GM12878 (cell line): ENCODE results near the gene ADPRHL1. TPM values are rescaled to one million over a fixed set of nuclear protein-coding genes. Genes with fewer than 3 reads are reported as not detected.

Experiments
- ATAC-seq: fragments of 200-7000 bp; cut with Tn5 transposase; 3 replicates; pipeline ENCODE4 v1.9.1; 2020; ENCODE audit warnings: mild to moderate bottlenecking, moderate library complexity
- BruUV-seq: library from RNA; stranded (reverse); fragments of 400-500 nt; replicated peaks from 2 replicates; lab custom pipeline; 2021; lab: Mats Ljungman, UMichigan
- CTCF ChIA-PET: fragments of 300-600 bp; sonication (Branson Sonifier 250); formaldehyde crosslinking; extraction: SDS; loops from one replicate; lab custom pipeline; 2021; ENCODE audit warnings: inconsistent platforms; lab: Yijun Ruan, JAX
- POLR2A ChIA-PET: fragments of 350-600 bp; formaldehyde crosslinking; extraction: SDS; loops from one replicate; lab custom pipeline; 2021; ENCODE audit warnings: inconsistent platforms; lab: Charles Lee
- RAD21 ChIA-PET: fragments of 300-600 bp; sonication (Branson Sonifier 250); formaldehyde crosslinking; loops from one replicate; lab custom pipeline; 2023; ENCODE audit warnings: antibody characterized with exemption; ENCODE audit not compliant: unreplicated experiment; lab: Charles Lee
- SMC1A ChIA-PET: fragments of 300-600 bp; sonication (Branson Sonifier 250); formaldehyde crosslinking; loops from one replicate; lab custom pipeline; 2023; ENCODE audit not compliant: unreplicated experiment, uncharacterized antibody; lab: Charles Lee
- DNase-seq: peaks from one replicate; pipeline ENCODE4 v3.0.0-alpha.2; 2011; ENCODE audit warnings: low read depth, low spot score
- FAIRE-seq: peaks from 3 replicates; lab custom pipeline; 2011; peaks lifted over from hg19 to GRCh38; lab: Jason Lieb, UNC
- H2AFZ ChIP-seq: 2 replicates; pipeline ENCODE4 v1.6.0; 2011; ENCODE audit warnings: low read depth, low read length, control low read depth; ENCODE audit not compliant: control insufficient read depth
- H3K27ac ChIP-seq: 2 replicates; pipeline ENCODE4 v1.5.1; 2011; ENCODE audit warnings: control low read depth; ENCODE audit not compliant: control insufficient read depth, insufficient read depth
- H3K27me3 ChIP-seq, 2 experiments: replicated peaks in 1 of 2; 2 replicates each; pipeline versions ENCODE4 v1.6.0 to v1.6.1; 2011; ENCODE audit warnings: low read length in 1 of 2; ENCODE audit not compliant: control insufficient read depth in 2 of 2, insufficient read depth in 2 of 2
- H3K36me3 ChIP-seq, 2 experiments: 2 replicates each; pipeline ENCODE4 v1.5.1; 2011; ENCODE audit warnings: low read length in 1 of 2; ENCODE audit not compliant: control insufficient read depth in 2 of 2, insufficient read depth in 2 of 2
- H3K4me1 ChIP-seq: 2 replicates; pipeline ENCODE4 v1.6.1; 2011; ENCODE audit warnings: mild to moderate bottlenecking, low read length, moderate library complexity, mixed read lengths; ENCODE audit not compliant: control insufficient read depth, insufficient read depth
- H3K4me2 ChIP-seq: 2 replicates; pipeline ENCODE4 v1.6.0; 2011; ENCODE audit warnings: control low read depth; ENCODE audit not compliant: control insufficient read depth, insufficient read depth
- H3K4me3 ChIP-seq: fragments of 200-600 bp; sonication (generic); 2 replicates; pipeline ENCODE4 v1.5.1; 2016
- H3K79me2 ChIP-seq: 2 replicates; pipeline ENCODE4 v1.6.0; 2011; ENCODE audit warnings: low read length; ENCODE audit not compliant: control insufficient read depth, insufficient read depth
- H3K9ac ChIP-seq: 2 replicates; pipeline ENCODE4 v1.8.0; 2011; ENCODE audit warnings: low read length, control low read depth, mixed read lengths; ENCODE audit not compliant: control insufficient read depth, insufficient read depth
- H3K9me3 ChIP-seq: replicated peaks from 3 replicates; pipeline ENCODE4 v1.5.1; 2011; ENCODE audit warnings: mild to moderate bottlenecking, low read length; ENCODE audit not compliant: control insufficient read depth, insufficient read depth
- H4K20me1 ChIP-seq: 2 replicates; pipeline ENCODE4 v1.6.0; 2011; ENCODE audit not compliant: control insufficient read depth, insufficient read depth
- CHD4 ChIP-seq: fragments of 200-600 bp; sonication (generic); IDR thresholded peaks from 2 replicates; pipeline ENCODE4 v1.6.1; 2016; ENCODE audit warnings: mild to moderate bottlenecking
- FOXK2 ChIP-seq: fragments of 450-650 bp; IDR thresholded peaks from 2 replicates; pipeline ENCODE4 v1.6.1; 2017; ENCODE audit warnings: mild to moderate bottlenecking, moderate library complexity
- FOXM1 ChIP-seq: IDR thresholded peaks from 2 replicates; pipeline ENCODE4 v1.6.1; 2012; ENCODE audit warnings: low read depth, mild to moderate bottlenecking, inconsistent platforms, low read length, moderate library complexity
- IRF4 ChIP-seq: IDR thresholded peaks from 2 replicates; pipeline ENCODE4 v1.6.1; 2011; ENCODE audit warnings: low read depth, low read length
- KAT2A ChIP-seq: conservative IDR thresholded peaks from 2 replicates; pipeline ENCODE4 v1.6.1; 2011; ENCODE audit warnings: low read depth, low read length; ENCODE audit not compliant: control insufficient read depth
- MEF2B ChIP-seq: fragments of 450-650 bp; IDR thresholded peaks from 2 replicates; pipeline ENCODE4 v1.6.1; 2018; ENCODE audit warnings: mild to moderate bottlenecking, moderate library complexity; ENCODE audit not compliant: partially characterized antibody, poor library complexity, severe bottlenecking
- RAD51 ChIP-seq: fragments of 450-650 bp; IDR thresholded peaks from 2 replicates; pipeline ENCODE4 v1.6.1; 2016; ENCODE audit warnings: moderate library complexity, mild to moderate bottlenecking, inconsistent platforms
- TAF1 ChIP-seq: IDR thresholded peaks from 2 replicates; pipeline ENCODE4 v1.6.1; 2011; ENCODE audit warnings: mild to moderate bottlenecking, low read depth, low read length, borderline replicate concordance
- USF1 ChIP-seq: IDR thresholded peaks from 2 replicates; pipeline ENCODE4 v1.6.1; 2011; ENCODE audit warnings: borderline replicate concordance, low read depth, mild to moderate bottlenecking, moderate library complexity, mixed read lengths, low read length; ENCODE audit not compliant: insufficient read depth; ENCODE audit errors: extremely low read length
- WGBS: methylation state at CpG from one replicate; pipeline ENCODE4 v1.1.6; 2016; ENCODE audit warnings: low lambda C conversion rate; ENCODE audit not compliant: insufficient replicate concordance, insufficient coverage; ENCODE audit errors: missing lambda C conversion rate; 5-methylcytosine and 5-hydroxymethylcytosine counted together
- in situ Hi-C: fragments of 300-500 bp; cut with MboI; formaldehyde crosslinking; loops from 9 replicates; pipeline ENCODE4 v1.14.3; 2018; ENCODE audit warnings: mixed read lengths
- intact Hi-C: fragments of 100-400 bp; cut with micrococcal nuclease; formaldehyde crosslinking; loops from one replicate; pipeline ENCODE4 v1.14.2; 2022; ENCODE audit not compliant: unreplicated experiment
- polyA plus RNA-seq, 11 experiments: library from polyadenylated mRNA; depleted of rRNA in 4 of 11; unstranded in 6 of 11; stranded (reverse) in 5 of 11; fragments of >200 nt; fragmentation: Nextera tagmentation in 4 of 11; fragmentation: Illumina TruSeq in 1 of 11; extraction: Ambion mirVana in 4 of 11; extraction: Trizol in 1 of 11; gene quantifications; 1 replicate in 1 of 11; 2 replicates in 10 of 11; pipeline versions ENCODE4 v1.2.1 to v1.2.3, GENCODE V29; 2011 to 2016; ENCODE audit warnings: inconsistent platforms in 2 of 11, missing spikeins in 2 of 11, low read depth in 1 of 11
- total RNA-seq, 4 experiments: library from RNA; depleted of rRNA in 3 of 4; stranded (reverse); fragments of >200 nt in 3 of 4; fragmentation: Illumina TruSeq in 1 of 4; extraction: Trizol in 1 of 4; gene quantifications; 2 replicates each; pipeline versions ENCODE4 v1.2.1 to v1.2.3, GENCODE V29; 2013 to 2021
- TF ChIP-seq, protein P1 (sequence below): IDR thresholded peaks from 2 replicates; pipeline ENCODE4 v1.6.1; 2012; ENCODE audit warnings: low read depth, low read length, improper control_type of control experiment

Gene ADPRHL1
- total and polyA plus RNA-seq, 10 of the 15 experiments (the other 5 are each of a cell fraction or from before 2014, with no cell fraction given), result 0.05 to 1.9 (median 1.0) TPM

DNA sequence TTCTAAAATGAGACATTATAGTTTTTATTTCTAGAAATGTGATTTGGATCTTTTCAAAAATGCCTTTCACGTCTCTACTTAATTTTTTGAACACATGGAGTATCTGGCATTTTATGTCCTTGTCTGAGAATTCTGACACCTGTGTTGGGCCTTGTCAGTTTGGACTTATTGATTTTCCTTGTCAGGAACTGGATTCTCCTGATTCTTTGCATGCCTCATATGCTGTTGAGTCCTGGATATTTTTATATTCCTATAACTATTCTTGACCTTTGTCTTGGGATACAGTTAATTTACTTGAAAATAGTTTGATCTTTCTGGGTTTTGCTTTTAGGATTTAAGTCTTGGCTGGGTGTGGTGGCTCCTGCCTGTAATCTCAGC, 10.3 kb downstream of the ADPRHL1 start:
- POLR2A ChIA-PET, result interaction anchor here (0.6 kb wide), 1 partner anchor 33 kb away, joined by 3 read pairs; no protein-coding TSS in a partner anchor
- H3K27ac ChIP-seq, result no peak overlapping the region
- H3K4me3 ChIP-seq, result no peak overlapping the region
- RAD21 ChIA-PET, result no interaction called here
- no peaks in the 10 kb centered on the region for H4K20me1 ChIP-seq
- H3K36me3 ChIP-seq, result no peaks in the 10 kb centered on the region
- H2AFZ ChIP-seq, result no peak overlapping the region
- H3K27me3 ChIP-seq, result no peaks in the 10 kb centered on the region
- in situ Hi-C loops, result no loop called here
- WGBS, result 43% methylated on average over 1 of the region's 1 CpG
- no peaks in the 10 kb centered on the region; the same call in 2 of the 3 replicates for H3K9me3 ChIP-seq
- ATAC-seq (no peak), DNase-seq (no peak), FAIRE-seq (no peak)
- no peak overlapping the region for H3K4me2 ChIP-seq
- TF ChIP-seq FOXM1 (no peak), KAT2A (no peak), RAD51 (no peak), CHD4 (no peak), TAF1 (no peak), USF1 (no peak), IRF4 (no peak), MEF2B (no peak), FOXK2 (no peak)
- TF ChIP-seq, protein P1, sequence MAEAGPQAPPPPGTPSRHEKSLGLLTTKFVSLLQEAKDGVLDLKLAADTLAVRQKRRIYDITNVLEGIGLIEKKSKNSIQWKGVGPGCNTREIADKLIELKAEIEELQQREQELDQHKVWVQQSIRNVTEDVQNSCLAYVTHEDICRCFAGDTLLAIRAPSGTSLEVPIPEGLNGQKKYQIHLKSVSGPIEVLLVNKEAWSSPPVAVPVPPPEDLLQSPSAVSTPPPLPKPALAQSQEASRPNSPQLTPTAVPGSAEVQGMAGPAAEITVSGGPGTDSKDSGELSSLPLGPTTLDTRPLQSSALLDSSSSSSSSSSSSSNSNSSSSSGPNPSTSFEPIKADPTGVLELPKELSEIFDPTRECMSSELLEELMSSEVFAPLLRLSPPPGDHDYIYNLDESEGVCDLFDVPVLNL, result no peak
- H3K9ac ChIP-seq, result no peak overlapping the region
- BruUV-seq, result no TSS peak
- SMC1A ChIA-PET, result no interaction called here
- intact Hi-C loops, result no loop called here
- H3K4me1 ChIP-seq, result peaks cover 9% of the 10 kb centered on the region
- H3K79me2 ChIP-seq, result no peaks in the 10 kb centered on the region
- CTCF ChIA-PET, result no interaction called here
